Measurements from ENCODE around the gene DEPDC5.

DNA sequence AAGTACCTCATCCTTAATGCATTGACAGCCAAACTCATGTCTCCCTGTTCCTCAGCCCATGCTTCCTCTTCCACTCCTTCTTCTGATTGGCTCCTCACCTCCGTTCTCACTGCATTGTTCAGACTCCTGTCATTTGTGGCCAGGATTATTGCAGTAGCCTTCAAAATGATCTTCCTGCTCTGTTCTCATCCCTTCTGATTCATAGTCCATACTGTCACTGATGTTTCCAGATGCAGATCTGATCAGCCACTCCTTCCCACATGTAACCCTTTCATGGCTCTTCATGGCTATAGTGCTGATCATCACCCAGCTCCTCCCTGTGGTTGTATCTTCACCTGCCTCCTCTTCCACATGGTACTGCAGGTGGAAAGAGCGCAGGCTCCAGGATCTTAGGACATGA, 71.7 kb downstream of the DEPDC5 start:
- TF ChIP-seq POLR2AphosphoS5 (IDR thresholded peaks at IDR 0.05; ENCODE audit: low read depth) (no peak), GABPA (IDR thresholded peaks at IDR 0.05; ENCODE audit: low read depth) (no peak)
- TF ChIP-seq, protein P1, sequence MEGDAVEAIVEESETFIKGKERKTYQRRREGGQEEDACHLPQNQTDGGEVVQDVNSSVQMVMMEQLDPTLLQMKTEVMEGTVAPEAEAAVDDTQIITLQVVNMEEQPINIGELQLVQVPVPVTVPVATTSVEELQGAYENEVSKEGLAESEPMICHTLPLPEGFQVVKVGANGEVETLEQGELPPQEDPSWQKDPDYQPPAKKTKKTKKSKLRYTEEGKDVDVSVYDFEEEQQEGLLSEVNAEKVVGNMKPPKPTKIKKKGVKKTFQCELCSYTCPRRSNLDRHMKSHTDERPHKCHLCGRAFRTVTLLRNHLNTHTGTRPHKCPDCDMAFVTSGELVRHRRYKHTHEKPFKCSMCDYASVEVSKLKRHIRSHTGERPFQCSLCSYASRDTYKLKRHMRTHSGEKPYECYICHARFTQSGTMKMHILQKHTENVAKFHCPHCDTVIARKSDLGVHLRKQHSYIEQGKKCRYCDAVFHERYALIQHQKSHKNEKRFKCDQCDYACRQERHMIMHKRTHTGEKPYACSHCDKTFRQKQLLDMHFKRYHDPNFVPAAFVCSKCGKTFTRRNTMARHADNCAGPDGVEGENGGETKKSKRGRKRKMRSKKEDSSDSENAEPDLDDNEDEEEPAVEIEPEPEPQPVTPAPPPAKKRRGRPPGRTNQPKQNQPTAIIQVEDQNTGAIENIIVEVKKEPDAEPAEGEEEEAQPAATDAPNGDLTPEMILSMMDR (IDR thresholded peaks at IDR 0.05; ENCODE audit: insufficient read depth, low read length) = no peak
- TF ChIP-seq, protein P2, sequence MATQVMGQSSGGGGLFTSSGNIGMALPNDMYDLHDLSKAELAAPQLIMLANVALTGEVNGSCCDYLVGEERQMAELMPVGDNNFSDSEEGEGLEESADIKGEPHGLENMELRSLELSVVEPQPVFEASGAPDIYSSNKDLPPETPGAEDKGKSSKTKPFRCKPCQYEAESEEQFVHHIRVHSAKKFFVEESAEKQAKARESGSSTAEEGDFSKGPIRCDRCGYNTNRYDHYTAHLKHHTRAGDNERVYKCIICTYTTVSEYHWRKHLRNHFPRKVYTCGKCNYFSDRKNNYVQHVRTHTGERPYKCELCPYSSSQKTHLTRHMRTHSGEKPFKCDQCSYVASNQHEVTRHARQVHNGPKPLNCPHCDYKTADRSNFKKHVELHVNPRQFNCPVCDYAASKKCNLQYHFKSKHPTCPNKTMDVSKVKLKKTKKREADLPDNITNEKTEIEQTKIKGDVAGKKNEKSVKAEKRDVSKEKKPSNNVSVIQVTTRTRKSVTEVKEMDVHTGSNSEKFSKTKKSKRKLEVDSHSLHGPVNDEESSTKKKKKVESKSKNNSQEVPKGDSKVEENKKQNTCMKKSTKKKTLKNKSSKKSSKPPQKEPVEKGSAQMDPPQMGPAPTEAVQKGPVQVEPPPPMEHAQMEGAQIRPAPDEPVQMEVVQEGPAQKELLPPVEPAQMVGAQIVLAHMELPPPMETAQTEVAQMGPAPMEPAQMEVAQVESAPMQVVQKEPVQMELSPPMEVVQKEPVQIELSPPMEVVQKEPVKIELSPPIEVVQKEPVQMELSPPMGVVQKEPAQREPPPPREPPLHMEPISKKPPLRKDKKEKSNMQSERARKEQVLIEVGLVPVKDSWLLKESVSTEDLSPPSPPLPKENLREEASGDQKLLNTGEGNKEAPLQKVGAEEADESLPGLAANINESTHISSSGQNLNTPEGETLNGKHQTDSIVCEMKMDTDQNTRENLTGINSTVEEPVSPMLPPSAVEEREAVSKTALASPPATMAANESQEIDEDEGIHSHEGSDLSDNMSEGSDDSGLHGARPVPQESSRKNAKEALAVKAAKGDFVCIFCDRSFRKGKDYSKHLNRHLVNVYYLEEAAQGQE (IDR thresholded peaks at IDR 0.05; ENCODE audit: insufficient replicate concordance, low read depth) = no peak
